HT1080 (cell line): ENCODE results near the gene TRPM2. TPM values are rescaled to one million over a fixed set of nuclear protein-coding genes. Genes with fewer than 3 reads are reported as not detected.

Experiments used
- DNase-seq: peaks from one replicate; pipeline ENCODE4 v3.0.0-alpha.2; 2015; ENCODE audit warnings: low read depth
- total RNA-seq: library from RNA; depleted of rRNA; stranded (reverse); fragments of >200 nt; shearing (Covaris generic); gene quantifications from 2 replicates; pipeline ENCODE4 v1.2.3, GENCODE V29; 2014

Gene TRPM2
- total RNA-seq, 1 experiment from 2014 or later, result 1.4 TPM

- no peak for DNase-seq
These were observed 31.5 kb upstream of the TRPM2 start for GRCh38 chr21:44321846-44322450.

- no peak for DNase-seq
These were observed 30.6 kb upstream of the TRPM2 start for GRCh38 chr21:44322621-44323325.

GRCh38 chr21:44323591-44323990, 29.8 kb upstream of the TRPM2 start:
- DNase-seq, result no peak

GRCh38 chr21:44324106-44324853, 29.1 kb upstream of the TRPM2 start:
- no peak for DNase-seq

- DNase-seq, result no peak
These were observed 28.6 kb upstream of the TRPM2 start for GRCh38 chr21:44324854-44325107.

- DNase-seq, result no peak
These were observed 27.8 kb upstream of the TRPM2 start for GRCh38 chr21:44325386-44326271.

- no peak for DNase-seq
These were observed 27.2 kb upstream of the TRPM2 start for GRCh38 chr21:44326272-44326647.

GRCh38 chr21:44326716-44327602, 26.5 kb upstream of the TRPM2 start:
- DNase-seq, result no peak

- no peak for DNase-seq
These were observed 25.8 kb upstream of the TRPM2 start for GRCh38 chr21:44327603-44327974.

GRCh38 chr21:44328242-44328895, 25.1 kb upstream of the TRPM2 start:
- no peak for DNase-seq

GRCh38 chr21:44329086-44329889, 24.1 kb upstream of the TRPM2 start:
- no peak for DNase-seq

- DNase-seq, result no peak
These were observed 23.3 kb upstream of the TRPM2 start for GRCh38 chr21:44329971-44330681.

- no peak for DNase-seq
These were observed 22.7 kb upstream of the TRPM2 start for GRCh38 chr21:44330698-44331097.

- DNase-seq, result no peak
These were observed 22.2 kb upstream of the TRPM2 start for GRCh38 chr21:44331209-44331608.

- DNase-seq, result no peak
These were observed 21.6 kb upstream of the TRPM2 start for GRCh38 chr21:44331650-44332307.

- DNase-seq, result no peak
These were observed 21.0 kb upstream of the TRPM2 start for GRCh38 chr21:44332383-44332782.

GRCh38 chr21:44332965-44333364, 20.5 kb upstream of the TRPM2 start:
- no peak for DNase-seq
